T-helper 9 cell (primary cell): Measurements from ENCODE around the gene NFE2L2.
"Not testable (repeated sequence)": the region's sequence is repeated elsewhere in the genome, so short reads cannot be mapped to it uniquely, and the experiment has no call there.

Source experiments
- DNase-seq: peaks from one replicate; pipeline ENCODE4 v3.0.0-alpha.2; 2020

NFE2L2 gene

DNA sequence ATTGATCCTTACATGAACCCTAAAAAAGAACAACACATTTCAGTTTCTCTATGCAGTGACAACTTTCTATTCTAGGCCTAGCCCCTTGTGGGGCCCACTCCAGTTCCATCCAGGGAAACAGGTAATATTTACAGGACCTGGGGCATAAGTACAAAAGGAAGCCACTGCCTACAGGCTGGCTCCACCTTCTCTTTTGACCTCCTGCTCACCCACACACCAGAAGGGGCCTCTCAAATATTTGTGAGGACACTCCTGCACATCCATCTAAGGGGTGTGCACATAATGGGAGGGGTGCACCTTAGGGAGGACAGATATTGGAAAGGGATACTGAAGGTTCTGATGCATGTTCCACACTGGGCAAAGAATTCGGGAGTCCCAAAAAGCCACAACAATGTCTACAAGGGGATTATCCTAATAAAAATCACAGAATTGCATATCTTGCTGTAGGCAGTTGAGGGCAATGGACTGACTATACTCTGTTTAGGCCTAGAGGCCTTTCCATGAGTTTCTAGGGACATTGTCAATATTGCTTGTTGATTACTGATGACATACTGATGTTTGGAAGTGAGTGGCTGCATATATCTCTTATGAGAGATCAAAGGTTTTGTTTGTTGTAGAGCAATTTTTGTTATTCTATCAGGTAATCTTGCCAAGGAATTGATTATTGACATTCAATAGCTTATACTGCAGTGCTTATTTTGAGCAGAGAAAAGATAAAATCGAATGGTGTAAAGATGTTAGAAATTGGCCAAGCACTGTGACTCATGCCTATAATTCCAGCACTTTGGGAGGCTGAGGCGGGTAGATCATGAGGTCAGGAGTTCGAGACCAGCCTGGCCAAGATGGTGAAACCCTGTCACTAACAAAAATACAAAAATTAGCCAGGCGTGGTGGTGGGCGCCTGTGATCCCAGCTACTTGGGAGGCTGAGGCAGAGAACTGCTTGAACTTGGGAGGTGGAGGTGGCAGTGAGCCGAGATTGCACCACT lies 75.8 kb downstream of the NFE2L2 start:
- no peak for DNase-seq

GRCh38 chr2:177187631-177188312 lies 76.8 kb downstream of the NFE2L2 start:
- no peak for DNase-seq

DNA sequence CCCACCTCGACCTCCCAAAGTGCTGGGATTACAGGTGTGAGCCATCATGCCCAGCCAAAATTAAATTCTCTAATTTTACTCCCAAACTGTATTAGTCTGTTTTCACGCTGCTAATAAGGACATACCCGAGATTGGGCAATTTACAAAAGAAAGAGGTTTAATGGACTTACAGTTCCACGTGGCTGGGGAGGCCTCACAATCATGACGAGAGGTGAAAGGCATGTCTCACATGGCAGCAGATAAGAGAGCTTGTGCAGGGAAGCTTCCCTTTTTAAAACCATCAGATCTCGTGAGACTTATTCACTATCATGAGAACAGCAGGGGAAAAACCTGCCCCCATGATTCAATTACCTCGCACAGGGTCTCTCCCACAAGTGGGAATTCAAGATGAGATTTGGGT lies 78.5 kb downstream of the NFE2L2 start:
- DNase-seq, result not testable (repeated sequence)

DNA sequence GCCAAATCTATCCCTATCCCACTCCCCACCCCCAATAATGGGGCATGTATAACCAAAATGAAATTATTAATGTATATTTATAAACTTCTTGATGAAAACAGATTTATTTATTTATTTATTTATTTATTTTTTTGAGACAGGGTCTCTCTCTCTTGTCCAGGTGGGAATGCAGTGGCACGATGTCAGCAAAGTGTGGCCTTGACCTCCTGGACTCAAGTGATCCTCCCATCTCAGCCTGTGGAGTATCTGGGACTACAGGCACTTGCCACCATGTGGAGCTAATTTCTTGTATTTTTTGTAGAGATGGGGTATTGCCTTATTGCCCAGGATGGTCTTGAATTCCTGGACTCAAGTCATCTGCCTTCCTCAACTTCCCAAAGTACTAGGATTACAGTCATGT lies 79.9 kb downstream of the NFE2L2 start:
- DNase-seq, result no peak

DNA sequence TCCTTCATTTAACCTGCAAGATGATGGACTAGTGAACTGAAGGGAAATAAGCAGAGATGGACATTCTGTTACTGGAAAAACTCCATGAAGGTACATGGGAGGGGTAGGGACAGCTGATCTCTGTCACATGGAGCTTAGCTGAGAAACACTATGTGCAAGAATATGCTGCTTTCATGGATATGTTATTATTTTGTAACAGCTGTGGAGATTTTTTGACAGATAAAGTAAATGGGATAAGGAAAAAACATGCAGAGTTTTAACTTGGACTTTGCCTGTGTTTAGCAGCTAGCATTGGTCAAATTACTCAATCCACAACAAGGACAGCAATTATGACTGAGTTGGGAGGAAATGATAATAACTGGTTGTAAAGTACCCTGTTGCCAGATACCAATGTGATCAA lies 80.7 kb downstream of the NFE2L2 start:
- no peak for DNase-seq
